Measurements from ENCODE around the gene FOXC1. TPM values are rescaled to one million over a fixed set of nuclear protein-coding genes. Genes with fewer than 3 reads are reported as not detected.

The FOXC1 gene
- total RNA-seq, 1 donor from 2014 or later = 27.6 TPM

DNA sequence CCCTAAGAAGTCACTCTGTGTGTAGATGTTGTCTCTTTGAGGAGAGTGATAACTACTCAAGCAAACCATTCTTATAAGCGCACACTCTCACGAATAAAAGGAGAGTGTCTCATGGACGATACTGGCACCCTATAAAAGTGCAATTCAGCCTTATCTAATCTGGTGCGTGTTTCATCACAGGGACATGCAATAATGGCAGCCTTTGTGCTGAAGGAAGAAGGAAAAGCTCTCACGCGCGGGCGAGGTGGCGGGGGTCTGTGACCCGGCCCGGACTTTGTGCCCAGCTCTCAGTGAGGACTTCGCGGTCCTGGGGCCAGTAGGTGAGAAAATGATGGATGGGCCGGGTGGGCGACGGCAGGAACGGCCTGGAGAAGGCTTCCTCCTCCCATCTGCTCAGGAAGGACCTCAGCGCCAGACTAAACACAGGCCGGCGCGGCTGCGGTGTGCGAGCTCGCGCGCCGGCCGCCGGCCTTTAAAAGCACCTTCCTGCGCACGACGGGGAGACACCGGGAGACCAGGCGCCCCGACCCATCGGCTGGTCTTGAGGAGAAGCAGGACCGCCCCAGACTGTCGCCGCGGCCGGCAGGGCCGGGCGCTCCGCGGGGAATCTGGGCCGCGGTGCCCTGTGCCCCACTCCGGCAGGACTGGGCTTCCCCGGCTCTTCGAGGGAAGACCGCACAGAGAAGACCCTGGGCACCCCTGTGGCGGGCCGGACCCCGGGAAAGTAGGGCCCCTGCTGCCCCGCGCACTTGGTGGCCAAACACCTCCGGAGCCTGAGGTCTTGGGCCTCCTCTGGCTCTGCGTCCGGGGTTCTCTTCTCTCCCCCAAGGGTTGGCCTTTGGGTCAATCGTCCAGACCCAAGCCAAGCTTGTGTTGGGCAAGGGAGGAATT lies 8.3 kb upstream of the FOXC1 start:
- TF ChIP-seq, protein P1, sequence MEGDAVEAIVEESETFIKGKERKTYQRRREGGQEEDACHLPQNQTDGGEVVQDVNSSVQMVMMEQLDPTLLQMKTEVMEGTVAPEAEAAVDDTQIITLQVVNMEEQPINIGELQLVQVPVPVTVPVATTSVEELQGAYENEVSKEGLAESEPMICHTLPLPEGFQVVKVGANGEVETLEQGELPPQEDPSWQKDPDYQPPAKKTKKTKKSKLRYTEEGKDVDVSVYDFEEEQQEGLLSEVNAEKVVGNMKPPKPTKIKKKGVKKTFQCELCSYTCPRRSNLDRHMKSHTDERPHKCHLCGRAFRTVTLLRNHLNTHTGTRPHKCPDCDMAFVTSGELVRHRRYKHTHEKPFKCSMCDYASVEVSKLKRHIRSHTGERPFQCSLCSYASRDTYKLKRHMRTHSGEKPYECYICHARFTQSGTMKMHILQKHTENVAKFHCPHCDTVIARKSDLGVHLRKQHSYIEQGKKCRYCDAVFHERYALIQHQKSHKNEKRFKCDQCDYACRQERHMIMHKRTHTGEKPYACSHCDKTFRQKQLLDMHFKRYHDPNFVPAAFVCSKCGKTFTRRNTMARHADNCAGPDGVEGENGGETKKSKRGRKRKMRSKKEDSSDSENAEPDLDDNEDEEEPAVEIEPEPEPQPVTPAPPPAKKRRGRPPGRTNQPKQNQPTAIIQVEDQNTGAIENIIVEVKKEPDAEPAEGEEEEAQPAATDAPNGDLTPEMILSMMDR (IDR thresholded peaks at IDR 0.05; ENCODE audit: insufficient read depth, low read length, poor library complexity, severe bottlenecking) = no peak
- Histone ChIP-seq H3K36me3 (ENCODE audit: control insufficient read depth, insufficient read depth, low read length) (no peaks in the 10 kb centered on the region), H3K4me3 (ENCODE audit: low read depth, low read length) (no peak overlapping the region), H3K27me3 (ENCODE audit: control insufficient read depth, insufficient read depth, low read length) (peaks cover 24% of the 10 kb centered on the region)
- no peak for DNase-seq (ENCODE audit: low read depth)

DNA sequence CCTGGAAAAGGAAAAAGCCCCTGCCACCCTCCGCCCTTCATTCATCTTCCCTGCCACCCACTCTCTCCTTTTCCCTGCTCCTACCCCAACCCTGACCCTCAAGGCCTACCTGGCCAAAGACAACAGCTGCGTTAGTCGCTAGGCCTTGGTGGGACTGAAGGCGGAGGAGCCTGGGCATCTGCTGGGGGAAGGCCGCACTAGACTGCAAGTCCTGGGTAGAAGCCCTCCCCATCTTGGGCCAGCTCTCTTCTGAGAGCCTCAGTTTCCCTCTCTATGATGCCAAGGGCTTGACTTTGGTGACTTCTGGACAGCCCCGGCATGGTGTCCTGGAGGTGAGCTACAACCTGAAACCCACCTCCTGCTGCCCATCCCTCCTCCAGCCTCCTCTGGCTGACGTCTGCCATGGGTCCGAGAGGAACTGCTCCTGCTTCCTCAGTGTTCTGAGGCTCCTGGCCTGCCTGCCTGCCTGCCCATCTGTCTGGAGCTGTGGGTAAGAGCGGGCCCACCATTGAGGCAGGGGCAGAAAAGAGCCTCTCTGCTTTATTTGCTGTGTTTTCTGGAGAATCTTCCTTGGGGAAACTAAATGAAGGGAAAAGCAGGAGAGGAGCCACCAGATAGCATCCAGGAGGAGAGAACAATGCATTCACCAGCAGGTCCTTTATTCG lies 7.5 kb upstream of the FOXC1 start:
- TF ChIP-seq, protein P1 (IDR thresholded peaks at IDR 0.05; ENCODE audit: insufficient read depth, low read length, poor library complexity, severe bottlenecking) = no peak
- Histone ChIP-seq H3K4me3 (ENCODE audit: low read depth, low read length) (no peak overlapping the region), H3K36me3 (ENCODE audit: control insufficient read depth, insufficient read depth, low read length) (no peaks in the 10 kb centered on the region), H3K27me3 (ENCODE audit: control insufficient read depth, insufficient read depth, low read length) (peaks cover 26% of the 10 kb centered on the region)
- DNase-seq (ENCODE audit: low read depth) = no peak

DNA sequence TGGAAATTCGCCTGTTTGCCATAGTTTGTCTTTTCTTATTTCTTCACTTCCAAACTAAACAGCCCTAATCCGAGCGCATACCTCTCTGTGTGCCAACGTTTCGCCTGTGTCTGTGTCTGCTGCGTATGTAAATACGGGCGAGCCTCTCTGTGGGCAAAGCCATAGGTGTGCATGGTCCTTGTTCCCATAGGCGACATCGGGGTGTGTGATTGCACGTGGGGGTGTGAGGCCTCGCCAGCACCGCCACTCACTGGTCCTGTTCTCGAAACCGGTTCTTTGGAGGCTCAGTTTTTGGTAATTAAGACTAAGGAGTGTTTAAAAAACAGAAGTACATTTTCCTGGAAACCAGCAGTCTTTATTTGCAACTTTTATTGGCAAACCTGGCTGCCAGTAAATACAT lies 6.0 kb upstream of the FOXC1 start:
- no peak for DNase-seq (ENCODE audit: low read depth)
- peaks cover 36% of the 10 kb centered on the region for H3K27me3 ChIP-seq (ENCODE audit: control insufficient read depth, insufficient read depth, low read length)
- H3K36me3 ChIP-seq (ENCODE audit: control insufficient read depth, insufficient read depth, low read length) = no peaks in the 10 kb centered on the region
- H3K4me3 ChIP-seq (ENCODE audit: low read depth, low read length) = no peak overlapping the region
- TF ChIP-seq, protein P1 (IDR thresholded peaks at IDR 0.05; ENCODE audit: insufficient read depth, low read length, poor library complexity, severe bottlenecking) = no peak

DNA sequence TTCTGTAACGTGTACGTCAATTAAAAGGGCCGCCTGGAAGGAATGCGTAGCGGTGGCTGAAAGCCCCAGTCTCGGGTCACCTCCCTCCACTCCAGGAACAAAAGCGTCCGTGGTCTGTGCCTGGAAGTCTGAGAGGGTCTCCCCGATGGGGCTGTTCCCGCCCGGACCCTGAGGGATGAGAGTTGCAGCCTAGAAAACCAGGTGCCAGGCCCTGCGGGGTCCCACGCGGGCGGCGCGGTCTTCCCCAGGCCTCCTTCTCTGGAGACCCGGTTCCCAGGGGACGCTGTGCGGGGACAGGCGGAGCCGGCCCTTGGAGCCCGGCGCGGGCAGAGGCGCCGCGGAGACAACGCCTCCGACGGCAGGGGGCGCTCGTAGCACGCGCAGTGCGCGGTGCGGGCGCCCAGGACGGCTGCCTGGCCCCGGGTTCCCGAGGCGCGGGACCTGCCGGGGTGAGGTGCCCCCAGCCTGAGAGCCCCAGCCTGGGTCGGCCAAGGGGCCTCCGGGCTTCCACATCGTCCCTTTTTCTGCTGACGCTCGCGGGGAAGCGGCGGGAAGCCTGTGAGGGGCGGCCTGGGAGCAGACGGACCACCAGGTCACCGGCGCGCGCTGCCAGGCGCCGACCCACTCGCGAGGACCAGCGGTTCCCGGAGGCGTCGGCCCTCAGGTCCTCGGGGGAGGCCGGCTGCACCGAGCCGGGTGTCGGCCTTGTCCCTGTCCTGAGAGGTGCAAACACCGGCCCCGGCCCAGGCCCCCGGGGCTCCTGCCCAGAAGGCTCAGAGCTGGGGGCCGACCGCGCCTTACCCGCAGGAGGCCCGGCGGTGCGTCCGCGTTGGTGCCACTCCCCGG lies 5.3 kb upstream of the FOXC1 start:
- Histone ChIP-seq H3K4me3 (ENCODE audit: low read depth, low read length) (peak overlapping the region; percentile 38), H3K36me3 (ENCODE audit: control insufficient read depth, insufficient read depth, low read length) (no peaks in the 10 kb centered on the region), H3K27me3 (ENCODE audit: control insufficient read depth, insufficient read depth, low read length) (peaks cover 36% of the 10 kb centered on the region)
- TF ChIP-seq, protein P1 (IDR thresholded peaks at IDR 0.05; ENCODE audit: insufficient read depth, low read length, poor library complexity, severe bottlenecking) = peak; percentile 33
- no peak for DNase-seq (ENCODE audit: low read depth)

- TF ChIP-seq, protein P1 (IDR thresholded peaks at IDR 0.05; ENCODE audit: insufficient read depth, low read length, poor library complexity, severe bottlenecking) = no peak
- no peak for DNase-seq (ENCODE audit: low read depth)
- Histone ChIP-seq H3K36me3 (ENCODE audit: control insufficient read depth, insufficient read depth, low read length) (no peaks in the 10 kb centered on the region), H3K27me3 (ENCODE audit: control insufficient read depth, insufficient read depth, low read length) (peaks cover 36% of the 10 kb centered on the region), H3K4me3 (ENCODE audit: low read depth, low read length) (peak overlapping the region; percentile 38)
These were observed 4.5 kb upstream of the FOXC1 start for GRCh38 chr6:1605004-1605892.

All from kidney epithelial cell (primary cell).